NCI-H2107 (cell line): ENCODE results near the gene ADAMTS12.

Experiments
- DNase-seq: peaks from one replicate; lab custom pipeline; 2025; lab: John Stamatoyannopoulos, UW

Gene ADAMTS12

GRCh38 chr5:33806738-33807442 is 84.9 kb downstream of the ADAMTS12 start:
- DNase-seq: no peak

GRCh38 chr5:33801292-33801691 is 90.5 kb downstream of the ADAMTS12 start:
- no peak for DNase-seq

GRCh38 chr5:33800241-33800950 is 91.4 kb downstream of the ADAMTS12 start:
- DNase-seq: no peak

- DNase-seq: no peak
Observed at GRCh38 chr5:33795496-33795895, 96.3 kb downstream of the ADAMTS12 start.

- DNase-seq: no peak
Observed at GRCh38 chr5:33794550-33795181, 97.1 kb downstream of the ADAMTS12 start.

GRCh38 chr5:33793836-33794549 is 97.8 kb downstream of the ADAMTS12 start:
- DNase-seq: no peak

- DNase-seq: no peak
Observed at GRCh38 chr5:33793276-33793675, 98.5 kb downstream of the ADAMTS12 start.

GRCh38 chr5:33792559-33792958 is 99.2 kb downstream of the ADAMTS12 start:
- no peak for DNase-seq

GRCh38 chr5:33789567-33789957 is 102.2 kb downstream of the ADAMTS12 start:
- DNase-seq: no peak

- DNase-seq: no peak
Observed at GRCh38 chr5:33788922-33789566, 102.7 kb downstream of the ADAMTS12 start.

GRCh38 chr5:33785571-33785970 is 106.2 kb downstream of the ADAMTS12 start:
- no peak for DNase-seq

GRCh38 chr5:33781286-33781685 is 110.5 kb downstream of the ADAMTS12 start:
- DNase-seq: no peak

- no peak for DNase-seq
Observed at GRCh38 chr5:33776151-33776660, 115.6 kb downstream of the ADAMTS12 start.

GRCh38 chr5:33774341-33774740 is 117.4 kb downstream of the ADAMTS12 start:
- no peak for DNase-seq

- no peak for DNase-seq
Observed at GRCh38 chr5:33772380-33772897, 119.4 kb downstream of the ADAMTS12 start.

- DNase-seq: no peak
Observed at GRCh38 chr5:33769968-33770367, 121.8 kb downstream of the ADAMTS12 start.

- no peak for DNase-seq
Observed at GRCh38 chr5:33769196-33769595, 122.6 kb downstream of the ADAMTS12 start.

- no peak for DNase-seq
Observed at GRCh38 chr5:33766023-33766422, 125.8 kb downstream of the ADAMTS12 start.

- no peak for DNase-seq
Observed at GRCh38 chr5:33764786-33765185, 127.0 kb downstream of the ADAMTS12 start.

- no peak for DNase-seq
Observed at GRCh38 chr5:33763435-33763834, 128.4 kb downstream of the ADAMTS12 start.

- no peak for DNase-seq
Observed at GRCh38 chr5:33762859-33763258, 128.9 kb downstream of the ADAMTS12 start.

GRCh38 chr5:33761139-33761538 is 130.7 kb downstream of the ADAMTS12 start:
- DNase-seq: no peak
